Lung (tissue), 12 donors: ENCODE data around the gene SYNM. TPM values are rescaled to one million over a fixed set of nuclear protein-coding genes. Genes with fewer than 3 reads are reported as not detected.
A peak's percentile ranks its signal among the peaks of the same experiment; 100 is the strongest.

Source experiments
- ATAC-seq: fragments of 200-7000 bp; cut with Tn5 transposase; one replicate; pipeline ENCODE4 v1.9.1; 2020; ENCODE audit warnings: moderate number of reproducible peaks; ENCODE audit not compliant: insufficient read depth, low FRiP score
- DNase-seq, 3 donors: peaks; one replicate each; pipeline ENCODE4 v3.0.0-alpha.2; 2013 to 2017
- H3K27ac ChIP-seq, 2 donors: one replicate each; pipeline ENCODE4 v1.5.1; 2013; ENCODE audit warnings: mild to moderate bottlenecking in 2 of 2, moderate library complexity in 2 of 2, control low read depth in 1 of 2, inconsistent platforms in 1 of 2, low read depth in 1 of 2, low read length in 1 of 2
- H3K27me3 ChIP-seq, 3 donors: one replicate each; pipeline ENCODE4 v1.5.1; 2013; ENCODE audit warnings: low read length in 2 of 3; ENCODE audit not compliant: control insufficient read depth in 3 of 3, insufficient read depth in 3 of 3
- H3K36me3 ChIP-seq, 4 donors: one replicate each; pipeline ENCODE4 v1.5.1; 2013; ENCODE audit warnings: low read length in 4 of 4, mild to moderate bottlenecking in 1 of 4, moderate library complexity in 1 of 4; ENCODE audit not compliant: control insufficient read depth in 4 of 4, insufficient read depth in 4 of 4
- H3K4me1 ChIP-seq, 5 donors: one replicate each; pipeline ENCODE4 v1.5.1; 2013; ENCODE audit warnings: low read length in 5 of 5, mild to moderate bottlenecking in 2 of 5, moderate library complexity in 1 of 5; ENCODE audit not compliant: control insufficient read depth in 5 of 5, insufficient read depth in 5 of 5
- H3K4me3 ChIP-seq: one replicate; pipeline ENCODE4 v1.5.1; 2013; ENCODE audit warnings: mild to moderate bottlenecking, control low read depth, moderate library complexity
- H3K9ac ChIP-seq, 2 donors: one replicate each; pipeline ENCODE4 v1.5.1; 2013; ENCODE audit warnings: low read length in 2 of 2, control low read depth in 1 of 2; ENCODE audit not compliant: insufficient read depth in 1 of 2
- H3K9me3 ChIP-seq, 4 donors: one replicate each; pipeline ENCODE4 v1.5.1; 2013; ENCODE audit warnings: low read length in 3 of 4, mild to moderate bottlenecking in 1 of 4, moderate library complexity in 1 of 4; ENCODE audit not compliant: control insufficient read depth in 4 of 4, insufficient read depth in 3 of 4
- WGBS, 2 donors: extraction: QIAGEN DNeasy Blood & Tissue Kit; methylation state at CpG; one replicate each; pipeline ENCODE4 v1.1.7; 2013; 5-methylcytosine and 5-hydroxymethylcytosine counted together
- polyA plus RNA-seq, 2 donors: library from polyadenylated mRNA; stranded (reverse); fragments of 200-250 nt; gene quantifications; one replicate each; pipeline ENCODE4 v1.2.1, GENCODE V29; 2013
- total RNA-seq, 2 donors: library from RNA; depleted of rRNA in 1 of 2; stranded (reverse); fragments of >200 nt in 1 of 2; gene quantifications; one replicate each; pipeline ENCODE4 v1.2.1, GENCODE V29; 2014 to 2021
- TF ChIP-seq, protein P1 (sequence below): IDR thresholded peaks from 2 replicates; pipeline ENCODE4 v1.5.1; 2012; ENCODE audit warnings: mild to moderate bottlenecking; ENCODE audit errors: control extremely low read depth, extremely low read depth
- donor health status: control.
- donor health status: control.
- donor health status: Bipolar disorder and iron deficiency.
- donor health status: healthy.
- donor health status: DM: yes; HTN: yes; CAD: no.

The SYNM gene
- total and polyA plus RNA-seq, 4 donors, result 5.3 to 21.3 (median 10.9) TPM

DNA sequence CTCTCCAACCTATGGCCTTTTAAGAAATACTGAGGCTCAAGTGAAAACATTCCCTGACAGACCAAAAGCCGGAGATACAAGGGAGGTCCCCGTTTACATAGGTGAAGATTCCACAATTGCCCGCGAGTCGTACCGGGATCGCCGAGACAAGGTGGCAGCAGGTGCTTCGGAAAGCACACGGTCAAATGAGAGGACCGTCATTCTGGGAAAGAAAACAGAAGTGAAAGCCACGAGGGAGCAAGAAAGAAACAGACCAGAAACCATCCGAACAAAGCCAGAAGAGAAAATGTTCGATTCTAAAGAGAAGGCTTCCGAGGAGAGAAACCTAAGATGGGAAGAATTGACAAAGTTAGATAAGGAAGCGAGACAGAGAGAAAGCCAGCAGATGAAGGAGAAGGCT lies 24.8 kb downstream of the SYNM start:
- TF ChIP-seq, protein P1, sequence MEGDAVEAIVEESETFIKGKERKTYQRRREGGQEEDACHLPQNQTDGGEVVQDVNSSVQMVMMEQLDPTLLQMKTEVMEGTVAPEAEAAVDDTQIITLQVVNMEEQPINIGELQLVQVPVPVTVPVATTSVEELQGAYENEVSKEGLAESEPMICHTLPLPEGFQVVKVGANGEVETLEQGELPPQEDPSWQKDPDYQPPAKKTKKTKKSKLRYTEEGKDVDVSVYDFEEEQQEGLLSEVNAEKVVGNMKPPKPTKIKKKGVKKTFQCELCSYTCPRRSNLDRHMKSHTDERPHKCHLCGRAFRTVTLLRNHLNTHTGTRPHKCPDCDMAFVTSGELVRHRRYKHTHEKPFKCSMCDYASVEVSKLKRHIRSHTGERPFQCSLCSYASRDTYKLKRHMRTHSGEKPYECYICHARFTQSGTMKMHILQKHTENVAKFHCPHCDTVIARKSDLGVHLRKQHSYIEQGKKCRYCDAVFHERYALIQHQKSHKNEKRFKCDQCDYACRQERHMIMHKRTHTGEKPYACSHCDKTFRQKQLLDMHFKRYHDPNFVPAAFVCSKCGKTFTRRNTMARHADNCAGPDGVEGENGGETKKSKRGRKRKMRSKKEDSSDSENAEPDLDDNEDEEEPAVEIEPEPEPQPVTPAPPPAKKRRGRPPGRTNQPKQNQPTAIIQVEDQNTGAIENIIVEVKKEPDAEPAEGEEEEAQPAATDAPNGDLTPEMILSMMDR, result no peak
- no peak for ATAC-seq
- whole genome bisulfite sequencing, 2 donors, result 69 to 79% methylated on average over 16 of the region's 16 CpGs
- Histone ChIP-seq H3K9me3 (no peaks in the 10 kb centered on the region), H3K27ac (no peak overlapping the region), H3K9ac (no peak overlapping the region), H3K36me3 (peaks cover 0 to 9% (median 0%) of the 10 kb centered on the region in 4 donors), H3K4me3 (no peak overlapping the region), H3K4me1 (peaks cover 0 to 11% (median 4%) of the 10 kb centered on the region in 5 donors), H3K27me3 (no peaks in the 10 kb centered on the region)
- no peak for DNase-seq

DNA sequence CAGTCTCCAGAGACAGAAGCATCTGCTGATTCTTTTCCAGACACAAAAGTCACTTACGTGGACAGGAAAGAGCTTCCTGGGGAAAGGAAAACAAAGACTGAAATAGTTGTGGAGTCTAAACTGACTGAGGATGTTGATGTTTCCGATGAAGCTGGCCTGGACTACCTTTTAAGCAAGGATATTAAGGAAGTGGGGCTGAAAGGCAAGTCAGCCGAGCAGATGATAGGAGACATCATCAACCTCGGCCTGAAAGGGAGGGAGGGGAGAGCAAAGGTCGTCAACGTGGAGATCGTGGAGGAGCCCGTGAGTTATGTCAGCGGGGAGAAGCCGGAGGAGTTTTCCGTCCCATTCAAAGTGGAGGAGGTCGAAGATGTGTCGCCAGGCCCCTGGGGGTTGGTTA lies 25.4 kb downstream of the SYNM start:
- no peak for DNase-seq
- no peaks in the 10 kb centered on the region for H3K9me3 ChIP-seq
- H3K27ac ChIP-seq, result peak overlapping the region in 1 of 2 donors; percentile 41
- H3K4me1 ChIP-seq, result peaks cover 0 to 11% (median 4%) of the 10 kb centered on the region in 5 donors
- 69 to 70% methylated on average over 13 of the region's 13 CpGs for WGBS, 2 donors
- H3K27me3 ChIP-seq, result no peaks in the 10 kb centered on the region
- ATAC-seq, result no peak
- peaks cover 0 to 9% (median 0%) of the 10 kb centered on the region in 4 donors for H3K36me3 ChIP-seq
- no peak overlapping the region for H3K4me3 ChIP-seq
- no peak overlapping the region for H3K9ac ChIP-seq
- TF ChIP-seq, protein P1, result no peak

DNA sequence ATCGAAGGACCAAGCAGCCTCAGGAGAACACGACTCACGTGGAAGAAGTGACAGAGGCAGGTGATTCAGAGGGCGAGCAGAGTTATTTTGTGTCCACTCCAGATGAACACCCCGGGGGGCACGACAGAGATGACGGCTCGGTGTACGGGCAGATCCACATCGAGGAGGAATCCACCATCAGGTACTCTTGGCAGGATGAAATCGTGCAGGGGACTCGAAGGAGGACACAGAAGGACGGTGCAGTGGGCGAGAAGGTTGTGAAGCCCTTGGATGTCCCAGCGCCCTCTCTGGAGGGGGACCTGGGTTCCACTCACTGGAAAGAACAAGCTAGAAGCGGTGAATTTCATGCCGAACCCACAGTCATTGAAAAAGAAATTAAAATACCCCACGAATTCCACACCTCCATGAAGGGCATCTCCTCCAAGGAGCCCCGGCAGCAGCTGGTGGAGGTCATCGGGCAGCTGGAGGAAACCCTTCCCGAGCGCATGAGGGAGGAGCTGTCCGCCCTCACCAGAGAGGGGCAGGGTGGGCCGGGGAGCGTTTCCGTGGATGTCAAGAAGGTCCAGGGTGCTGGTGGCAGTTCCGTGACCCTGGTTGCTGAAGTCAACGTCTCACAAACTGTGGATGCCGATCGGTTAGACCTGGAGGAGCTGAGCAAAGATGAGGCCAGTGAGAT lies 26.0 kb downstream of the SYNM start:
- H3K36me3 ChIP-seq, result peaks cover 0 to 9% (median 0%) of the 10 kb centered on the region in 4 donors
- no peaks in the 10 kb centered on the region for H3K27me3 ChIP-seq
- no peak overlapping the region for H3K9ac ChIP-seq
- DNase-seq (no peak), ATAC-seq (no peak)
- peaks cover 0 to 11% (median 3%) of the 10 kb centered on the region in 5 donors for H3K4me1 ChIP-seq
- H3K27ac ChIP-seq, result no peak overlapping the region
- H3K9me3 ChIP-seq, result no peaks in the 10 kb centered on the region
- H3K4me3 ChIP-seq, result no peak overlapping the region
- TF ChIP-seq, protein P1, result no peak
- WGBS, 2 donors, result 93 to 95% methylated on average over 30 of the region's 30 CpGs
